GM12891 (cell line): ENCODE measurements around the gene CXCR6.

Source experiments
- PAX5 ChIP-seq: IDR thresholded peaks from 2 replicates; pipeline ENCODE4 v1.6.1; 2011; ENCODE audit warnings: low read length, moderate library complexity, mild to moderate bottlenecking; ENCODE audit not compliant: insufficient read depth, severe bottlenecking
- POLR2A ChIP-seq: IDR thresholded peaks from 2 replicates; pipeline ENCODE4 v1.6.1; 2011; ENCODE audit warnings: low read depth, low read length, control low read depth
- POLR2AphosphoS5 ChIP-seq: IDR thresholded peaks from 2 replicates; pipeline ENCODE4 v1.6.1; 2011; ENCODE audit warnings: low read depth, low read length, control low read depth
- TAF1 ChIP-seq: IDR thresholded peaks from 2 replicates; pipeline ENCODE4 v1.6.1; 2011; ENCODE audit warnings: low read depth, low read length, control low read depth

- TF ChIP-seq PAX5 (no peak), POLR2AphosphoS5 (no peak), POLR2A (no peak), TAF1 (no peak)
Observed at GRCh38 chr3:45984331-45985312, 41.4 kb downstream of the CXCR6 start.
